ENCODE data around the gene NPIPB9.
"Not testable (repeated sequence)": the region's sequence is repeated elsewhere in the genome, so short reads cannot be mapped to it uniquely, and the experiment has no call there.

NPIPB9 gene

GRCh38 chr16:28749997-28750465 is 1.6 kb upstream of the NPIPB9 start:
- not testable (repeated sequence) for H3K27me3 ChIP-seq (ENCODE audit: control insufficient read depth in 1 of 2, insufficient read depth in 2 of 2, low read length in 2 of 2); H3K4me1 ChIP-seq (ENCODE audit: control insufficient read depth, insufficient read depth, low read length); H3K4me3 ChIP-seq (ENCODE audit: low read length in 2 of 2); H3K27ac ChIP-seq (ENCODE audit: low read length); H3K9ac ChIP-seq (ENCODE audit: low read length in 2 of 2); H3K9me3 ChIP-seq (ENCODE audit: control insufficient read depth in 2 of 2, low read length in 2 of 2); H3K36me3 ChIP-seq (ENCODE audit: control insufficient read depth in 2 of 2, insufficient read depth in 2 of 2, low read length in 2 of 2)

GRCh38 chr16:28750469-28751067 is 1.0 kb upstream of the NPIPB9 start:
- not testable (repeated sequence) for H3K36me3 ChIP-seq (ENCODE audit: control insufficient read depth in 2 of 2, insufficient read depth in 2 of 2, low read length in 2 of 2); H3K4me1 ChIP-seq (ENCODE audit: control insufficient read depth, insufficient read depth, low read length); H3K27ac ChIP-seq (ENCODE audit: low read length); H3K27me3 ChIP-seq (ENCODE audit: control insufficient read depth in 1 of 2, insufficient read depth in 2 of 2, low read length in 2 of 2); H3K4me3 ChIP-seq (ENCODE audit: low read length in 2 of 2); H3K9ac ChIP-seq (ENCODE audit: low read length in 2 of 2); H3K9me3 ChIP-seq (ENCODE audit: control insufficient read depth in 2 of 2, low read length in 2 of 2)

GRCh38 chr16:28781697-28782096 is 30.1 kb downstream of the NPIPB9 start:
- not testable (repeated sequence) for H3K27ac ChIP-seq (ENCODE audit: low read length); H3K9me3 ChIP-seq (ENCODE audit: control insufficient read depth in 2 of 2, low read length in 2 of 2); H3K9ac ChIP-seq (ENCODE audit: low read length in 2 of 2); H3K27me3 ChIP-seq (ENCODE audit: control insufficient read depth in 1 of 2, insufficient read depth in 2 of 2, low read length in 2 of 2); H3K4me3 ChIP-seq (ENCODE audit: low read length in 2 of 2); H3K4me1 ChIP-seq (ENCODE audit: control insufficient read depth, insufficient read depth, low read length); H3K36me3 ChIP-seq (ENCODE audit: control insufficient read depth in 2 of 2, insufficient read depth in 2 of 2, low read length in 2 of 2)

GRCh38 chr16:28782357-28782756 is 30.8 kb downstream of the NPIPB9 start:
- not testable (repeated sequence) for H3K9me3 ChIP-seq (ENCODE audit: control insufficient read depth in 2 of 2, low read length in 2 of 2); H3K36me3 ChIP-seq (ENCODE audit: control insufficient read depth in 2 of 2, insufficient read depth in 2 of 2, low read length in 2 of 2); H3K4me3 ChIP-seq (ENCODE audit: low read length in 2 of 2); H3K4me1 ChIP-seq (ENCODE audit: control insufficient read depth, insufficient read depth, low read length); H3K27ac ChIP-seq (ENCODE audit: low read length); H3K27me3 ChIP-seq (ENCODE audit: control insufficient read depth in 1 of 2, insufficient read depth in 2 of 2, low read length in 2 of 2); H3K9ac ChIP-seq (ENCODE audit: low read length in 2 of 2)

- H3K4me3 ChIP-seq (ENCODE audit: low read length in 2 of 2); H3K27me3 ChIP-seq (ENCODE audit: control insufficient read depth in 1 of 2, insufficient read depth in 2 of 2, low read length in 2 of 2); H3K27ac ChIP-seq (ENCODE audit: low read length): not testable (repeated sequence)
Observed at GRCh38 chr16:28802235-28803019, 50.8 kb downstream of the NPIPB9 start.

GRCh38 chr16:28807445-28808120 is 56.0 kb downstream of the NPIPB9 start:
- H3K27ac ChIP-seq (ENCODE audit: low read length); H3K4me3 ChIP-seq (ENCODE audit: low read length in 2 of 2); H3K9me3 ChIP-seq (ENCODE audit: control insufficient read depth in 2 of 2, low read length in 2 of 2); H3K9ac ChIP-seq (ENCODE audit: low read length in 2 of 2); H3K4me1 ChIP-seq (ENCODE audit: control insufficient read depth, insufficient read depth, low read length); H3K27me3 ChIP-seq (ENCODE audit: control insufficient read depth in 1 of 2, insufficient read depth in 2 of 2, low read length in 2 of 2); H3K36me3 ChIP-seq (ENCODE audit: control insufficient read depth in 2 of 2, insufficient read depth in 2 of 2, low read length in 2 of 2): not testable (repeated sequence)

More at GRCh38 chr16:28802235-28803019, 50.8 kb downstream of the NPIPB9 start:
- not testable (repeated sequence) for H3K36me3 ChIP-seq (ENCODE audit: control insufficient read depth in 2 of 2, insufficient read depth in 2 of 2, low read length in 2 of 2); H3K9ac ChIP-seq (ENCODE audit: low read length in 2 of 2); H3K9me3 ChIP-seq (ENCODE audit: control insufficient read depth in 2 of 2, low read length in 2 of 2); H3K4me1 ChIP-seq (ENCODE audit: control insufficient read depth, insufficient read depth, low read length)

- no peak overlapping the region for H3K4me3 ChIP-seq (ENCODE audit: low read length in 2 of 2)
- no peak overlapping the region for H3K9ac ChIP-seq (ENCODE audit: low read length in 2 of 2)
Observed at GRCh38 chr16:28820016-28820415, 68.4 kb downstream of the NPIPB9 start.

GRCh38 chr16:28820546-28820945 is 69.0 kb downstream of the NPIPB9 start:
- H3K27ac ChIP-seq (ENCODE audit: low read length); H3K9ac ChIP-seq (ENCODE audit: low read length in 2 of 2): not testable (repeated sequence)

More at GRCh38 chr16:28820016-28820415, 68.4 kb downstream of the NPIPB9 start:
- H3K27ac ChIP-seq (ENCODE audit: low read length), result no peak overlapping the region
- H3K36me3 ChIP-seq (ENCODE audit: control insufficient read depth in 2 of 2, insufficient read depth in 2 of 2, low read length in 2 of 2), result no peaks in the 10 kb centered on the region
- H3K9me3 ChIP-seq (ENCODE audit: control insufficient read depth in 2 of 2, low read length in 2 of 2), result no peaks in the 10 kb centered on the region
- H3K4me1 ChIP-seq (ENCODE audit: control insufficient read depth, insufficient read depth, low read length), result peaks cover 12% of the 10 kb centered on the region
- no peaks in the 10 kb centered on the region for H3K27me3 ChIP-seq (ENCODE audit: control insufficient read depth in 1 of 2, insufficient read depth in 2 of 2, low read length in 2 of 2)

GRCh38 chr16:28821874-28822519 is 70.4 kb downstream of the NPIPB9 start:
- H3K27me3 ChIP-seq (ENCODE audit: control insufficient read depth in 1 of 2, insufficient read depth in 2 of 2, low read length in 2 of 2), result no peaks in the 10 kb centered on the region
- peak overlapping the region; percentile 95 to 96 for H3K4me3 ChIP-seq (ENCODE audit: low read length in 2 of 2)
- H3K9me3 ChIP-seq (ENCODE audit: control insufficient read depth in 2 of 2, low read length in 2 of 2), result no peaks in the 10 kb centered on the region
- peaks cover 8 to 10% of the 10 kb centered on the region in 2 donors for H3K36me3 ChIP-seq (ENCODE audit: control insufficient read depth in 2 of 2, insufficient read depth in 2 of 2, low read length in 2 of 2)
- H3K27ac ChIP-seq (ENCODE audit: low read length), result peak overlapping the region; percentile 33
- H3K9ac ChIP-seq (ENCODE audit: low read length in 2 of 2), result peak overlapping the region; percentile 74 to 87
- H3K4me1 ChIP-seq (ENCODE audit: control insufficient read depth, insufficient read depth, low read length), result peaks cover 26% of the 10 kb centered on the region

More at GRCh38 chr16:28820546-28820945, 69.0 kb downstream of the NPIPB9 start:
- not testable (repeated sequence) for H3K36me3 ChIP-seq (ENCODE audit: control insufficient read depth in 2 of 2, insufficient read depth in 2 of 2, low read length in 2 of 2); H3K4me3 ChIP-seq (ENCODE audit: low read length in 2 of 2); H3K9me3 ChIP-seq (ENCODE audit: control insufficient read depth in 2 of 2, low read length in 2 of 2); H3K27me3 ChIP-seq (ENCODE audit: control insufficient read depth in 1 of 2, insufficient read depth in 2 of 2, low read length in 2 of 2)
- H3K4me1 ChIP-seq (ENCODE audit: control insufficient read depth, insufficient read depth, low read length), result peaks cover 17% of the 10 kb centered on the region

All from stomach smooth muscle (tissue), 2 donors.